ENCODE data around the gene NUDT16L1.

DNA sequence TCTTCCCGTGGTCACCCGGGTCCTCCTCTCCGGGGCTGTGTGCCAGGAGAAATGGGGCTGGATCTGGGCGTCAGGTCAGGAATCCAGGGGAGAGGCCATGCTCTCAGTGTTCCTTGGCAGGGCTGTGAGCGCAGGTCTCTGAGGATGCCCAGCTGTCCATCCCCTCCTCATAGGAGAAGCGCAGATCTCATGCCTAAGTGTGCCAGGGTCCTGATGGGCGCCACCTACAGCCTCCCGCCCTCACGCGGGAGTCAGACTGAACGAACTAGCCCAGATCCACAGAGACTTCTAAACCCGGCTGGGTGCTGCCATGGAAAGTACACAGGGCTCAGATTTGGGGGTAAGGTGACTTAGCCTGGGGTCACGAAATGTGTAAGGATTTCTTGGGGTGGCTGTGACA lies 44.4 kb upstream of the NUDT16L1 start:
- TF ChIP-seq TAF1 (CRISPR knock-in tag; IDR thresholded peaks at IDR 0.05) (no peak), WIZ (CRISPR knock-in tag; IDR thresholded peaks at IDR 0.05) (no peak), ZNF121 (CRISPR knock-in tag; IDR thresholded peaks at IDR 0.05) (no peak), EZH2 (conservative IDR thresholded peaks at IDR 0.05; ENCODE audit: low read depth, low read length) (no peak), SUZ12 (IDR thresholded peaks at IDR 0.05; ENCODE audit: low read depth, low read length) (no peak), SP1 (IDR thresholded peaks at IDR 0.05) (no peak), SP1 (CRISPR knock-in tag; IDR thresholded peaks at IDR 0.05) (no peak), FOXJ3 (CRISPR knock-in tag; IDR thresholded peaks at IDR 0.05; ENCODE audit: borderline replicate concordance) (no peak), TFDP1 (CRISPR knock-in tag; IDR thresholded peaks at IDR 0.05; ENCODE audit: borderline replicate concordance) (no peak), FOXM1 (CRISPR knock-in tag; IDR thresholded peaks at IDR 0.05) (no peak), SMARCC2 (IDR thresholded peaks at IDR 0.05) (no peak), GMEB1 (CRISPR knock-in tag; IDR thresholded peaks at IDR 0.05; ENCODE audit: borderline replicate concordance) (no peak)

Measured in HepG2 (cell line).